Mucosa of descending colon (tissue), 3 donors: ENCODE measurements around the gene MEIKIN. TPM values are rescaled to one million over a fixed set of nuclear protein-coding genes. Genes with fewer than 3 reads are reported as not detected.

Source experiments
- ATAC-seq: fragments of 200-7000 bp; cut with Tn5 transposase; one replicate; pipeline ENCODE4 v1.9.1; 2020; ENCODE audit warnings: mild to moderate bottlenecking, moderate library complexity
- DNase-seq, 3 donors: peaks; one replicate each; pipeline ENCODE4 v3.0.0-alpha.2; 2020
- H3K36me3 ChIP-seq: fragments of 200-600 bp; one replicate; pipeline ENCODE4 v1.8.0; 2021; ENCODE audit warnings: low read depth, mild to moderate bottlenecking
- H3K4me1 ChIP-seq: fragments of 200-600 bp; one replicate; pipeline ENCODE4 v1.8.0; 2021; ENCODE audit warnings: low read depth, mild to moderate bottlenecking
- H3K4me3 ChIP-seq: fragments of 200-600 bp; one replicate; pipeline ENCODE4 v1.8.0; 2021; ENCODE audit warnings: mild to moderate bottlenecking
- H3K9me3 ChIP-seq: fragments of 200-600 bp; one replicate; pipeline ENCODE4 v1.8.0; 2021; ENCODE audit warnings: mild to moderate bottlenecking
- intact Hi-C, 2 donors: fragments of 100-400 bp; cut with DNase I in 1 of 2; cut with micrococcal nuclease in 1 of 2; formaldehyde crosslinking; loops; one replicate each; pipeline versions ENCODE4 v1.11.0 to v1.11.1; 2022; cut with DNase I, micrococcal nuclease
- total RNA-seq, 3 donors: library from RNA; stranded (reverse); fragmentation: NEBNext Ultra II Directional in 2 of 3; extraction: Animal tissue kit (Norgen Biotek cat#: 25700) in 2 of 3; gene quantifications; one replicate each; pipeline versions ENCODE4 v1.2.1 to v1.2.4, GENCODE V29; 2021 to 2023
- TF ChIP-seq, protein P1 (sequence below): fragments of 200-600 bp; IDR thresholded peaks from one replicate; pipeline ENCODE4 v1.8.0; 2022; ENCODE audit warnings: antibody characterized with exemption, mild to moderate bottlenecking
- donor health status: DM: no; HTN: no; CAD: no; lungs with moderate emphysema.
- donor health status: DM: no; HTN: no; CAD: no.
- donor health status: DM: no; HTN: yes; CAD: no.

MEIKIN gene
- total RNA-seq, 3 donors from 2014 or later = not detected

DNA sequence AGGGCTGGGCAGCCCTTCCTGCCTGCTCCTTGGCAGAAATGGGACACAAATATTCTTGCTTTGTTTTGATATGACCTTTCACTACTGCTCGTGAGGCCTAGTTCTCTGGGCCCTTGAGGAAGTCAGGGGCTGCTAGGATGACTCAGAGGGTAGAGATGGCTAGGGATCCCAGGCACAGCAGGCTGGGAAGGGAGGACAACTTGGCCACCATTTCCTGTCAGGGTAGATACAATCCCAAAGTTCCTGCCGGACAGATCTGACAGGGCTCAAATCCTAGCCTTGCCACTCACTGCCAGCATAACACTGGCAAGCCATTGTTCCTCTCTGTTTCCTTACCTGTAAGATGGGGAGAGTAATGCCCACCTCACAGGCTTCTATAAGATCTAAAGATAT lies 31.7 kb upstream of the MEIKIN start:
- intact Hi-C loops = no loop called here
- no peak for DNase-seq
- TF ChIP-seq, protein P1, sequence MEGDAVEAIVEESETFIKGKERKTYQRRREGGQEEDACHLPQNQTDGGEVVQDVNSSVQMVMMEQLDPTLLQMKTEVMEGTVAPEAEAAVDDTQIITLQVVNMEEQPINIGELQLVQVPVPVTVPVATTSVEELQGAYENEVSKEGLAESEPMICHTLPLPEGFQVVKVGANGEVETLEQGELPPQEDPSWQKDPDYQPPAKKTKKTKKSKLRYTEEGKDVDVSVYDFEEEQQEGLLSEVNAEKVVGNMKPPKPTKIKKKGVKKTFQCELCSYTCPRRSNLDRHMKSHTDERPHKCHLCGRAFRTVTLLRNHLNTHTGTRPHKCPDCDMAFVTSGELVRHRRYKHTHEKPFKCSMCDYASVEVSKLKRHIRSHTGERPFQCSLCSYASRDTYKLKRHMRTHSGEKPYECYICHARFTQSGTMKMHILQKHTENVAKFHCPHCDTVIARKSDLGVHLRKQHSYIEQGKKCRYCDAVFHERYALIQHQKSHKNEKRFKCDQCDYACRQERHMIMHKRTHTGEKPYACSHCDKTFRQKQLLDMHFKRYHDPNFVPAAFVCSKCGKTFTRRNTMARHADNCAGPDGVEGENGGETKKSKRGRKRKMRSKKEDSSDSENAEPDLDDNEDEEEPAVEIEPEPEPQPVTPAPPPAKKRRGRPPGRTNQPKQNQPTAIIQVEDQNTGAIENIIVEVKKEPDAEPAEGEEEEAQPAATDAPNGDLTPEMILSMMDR = no peak

DNA sequence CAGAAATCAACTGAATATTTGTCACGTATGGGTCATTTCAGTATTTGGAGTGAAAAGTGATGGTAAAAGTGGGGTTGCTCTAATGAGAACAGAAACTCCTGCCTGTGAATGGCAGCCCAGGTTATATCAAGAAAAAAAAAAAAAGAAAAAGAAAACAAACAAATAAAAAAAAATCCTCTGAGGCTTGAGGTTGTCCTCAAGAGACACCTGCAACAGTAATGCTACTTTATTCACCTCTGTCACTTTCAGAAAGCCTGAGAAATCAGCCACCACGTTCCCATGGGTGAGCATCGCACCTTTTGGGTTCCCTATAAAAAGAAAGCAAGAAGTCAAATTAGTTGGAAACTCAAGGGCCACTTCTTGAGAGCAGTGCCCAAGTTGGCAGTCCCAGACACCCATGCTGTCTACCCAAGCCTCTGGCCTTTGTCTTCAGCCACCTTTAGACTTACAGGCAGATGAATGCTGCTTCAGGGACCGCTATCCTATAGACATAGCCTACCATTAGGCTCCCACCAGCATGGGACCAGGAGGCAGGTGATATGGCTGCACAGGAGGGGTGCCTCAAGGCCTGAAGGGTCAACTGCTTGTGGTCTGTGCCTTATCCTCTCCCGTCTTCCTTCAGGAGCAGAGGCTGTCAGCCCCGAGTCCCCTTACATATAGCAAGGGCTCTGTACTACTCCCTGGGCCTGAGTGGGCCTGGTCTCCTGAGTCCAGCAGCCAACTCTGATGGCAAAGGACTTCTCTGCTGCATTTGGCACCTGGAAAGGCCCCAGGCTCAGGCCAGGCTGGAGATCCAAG lies 31.1 kb upstream of the MEIKIN start:
- peaks cover 4% of the 10 kb centered on the region for H3K4me1 ChIP-seq
- no peak for DNase-seq
- no peak overlapping the region for H3K4me3 ChIP-seq
- ATAC-seq = no peak
- intact Hi-C loops = no loop called here
- H3K36me3 ChIP-seq = no peaks in the 10 kb centered on the region
- TF ChIP-seq, protein P1 = no peak
- no peaks in the 10 kb centered on the region for H3K9me3 ChIP-seq

More for the DNA sequence above, 31.7 kb upstream of the MEIKIN start:
- Histone ChIP-seq H3K9me3 (no peaks in the 10 kb centered on the region), H3K4me1 (peaks cover 4% of the 10 kb centered on the region), H3K36me3 (no peaks in the 10 kb centered on the region), H3K4me3 (no peak overlapping the region)
- no peak for ATAC-seq

DNA sequence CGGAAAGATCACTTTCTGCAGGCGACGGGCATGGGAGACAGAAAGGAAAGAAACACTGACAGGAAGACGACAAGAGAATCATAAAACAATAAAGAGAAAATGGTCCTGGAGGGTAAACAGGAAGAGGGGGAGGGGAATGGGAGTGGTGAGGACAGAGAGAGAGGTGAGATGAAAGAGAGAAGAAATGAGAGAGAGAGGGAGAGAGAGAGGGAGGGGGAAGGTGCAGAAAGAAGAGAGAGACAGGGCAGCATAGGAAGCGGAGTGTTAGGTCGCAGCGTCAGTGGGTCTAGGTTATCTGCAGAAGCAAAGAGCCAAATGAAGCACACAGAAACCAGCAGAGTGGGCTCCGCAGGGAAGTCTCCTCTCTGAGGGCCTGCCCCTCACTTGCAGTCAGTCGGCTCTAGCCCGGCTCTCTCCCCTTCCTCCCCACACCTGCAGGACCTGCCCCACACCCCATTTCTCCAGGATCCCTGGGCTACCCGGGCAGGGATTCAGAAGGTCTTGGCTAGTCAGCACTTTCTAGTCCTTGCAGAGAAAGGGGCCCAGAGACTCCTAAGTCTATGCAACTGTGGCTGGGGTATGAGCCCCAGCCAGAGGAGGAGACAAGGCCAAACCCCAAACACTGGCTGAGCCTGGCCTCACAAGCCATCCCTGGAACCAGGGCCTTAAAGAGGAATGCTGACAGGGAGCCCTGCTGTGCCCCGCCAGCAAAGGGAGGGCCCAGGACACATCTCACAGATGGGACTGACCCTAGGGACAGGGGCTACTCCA lies 29.7 kb upstream of the MEIKIN start:
- no peak overlapping the region for H3K4me3 ChIP-seq
- H3K36me3 ChIP-seq = no peaks in the 10 kb centered on the region
- peaks cover 4% of the 10 kb centered on the region for H3K4me1 ChIP-seq
- TF ChIP-seq, protein P1 = no peak
- peak; percentile 68 for ATAC-seq
- H3K9me3 ChIP-seq = no peaks in the 10 kb centered on the region
- intact Hi-C loops = no loop called here
- DNase-seq = peak in 1 of 3 donors; percentile 39

DNA sequence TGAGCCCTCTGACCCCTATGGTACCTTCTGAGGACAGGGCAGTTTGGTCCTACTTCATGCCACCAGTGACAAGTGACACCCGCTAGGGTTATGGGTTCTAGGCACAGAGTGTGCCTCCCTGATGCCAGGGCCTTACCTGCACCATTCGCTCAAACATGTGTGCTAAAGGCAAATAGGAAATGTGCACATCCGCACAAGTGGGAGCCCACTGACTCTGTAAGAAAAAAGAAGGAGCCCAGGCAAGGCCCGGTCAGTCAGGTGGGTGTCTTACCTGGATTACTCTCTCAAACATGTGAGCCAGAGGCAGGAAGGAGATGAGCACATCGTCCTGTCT lies 29.1 kb upstream of the MEIKIN start:
- peak; percentile 15 for ATAC-seq
- Histone ChIP-seq H3K4me1 (peaks cover 4% of the 10 kb centered on the region), H3K4me3 (no peak overlapping the region), H3K36me3 (no peaks in the 10 kb centered on the region), H3K9me3 (no peaks in the 10 kb centered on the region)
- TF ChIP-seq, protein P1 = no peak
- intact Hi-C loops = no loop called here
- DNase-seq = no peak

DNA sequence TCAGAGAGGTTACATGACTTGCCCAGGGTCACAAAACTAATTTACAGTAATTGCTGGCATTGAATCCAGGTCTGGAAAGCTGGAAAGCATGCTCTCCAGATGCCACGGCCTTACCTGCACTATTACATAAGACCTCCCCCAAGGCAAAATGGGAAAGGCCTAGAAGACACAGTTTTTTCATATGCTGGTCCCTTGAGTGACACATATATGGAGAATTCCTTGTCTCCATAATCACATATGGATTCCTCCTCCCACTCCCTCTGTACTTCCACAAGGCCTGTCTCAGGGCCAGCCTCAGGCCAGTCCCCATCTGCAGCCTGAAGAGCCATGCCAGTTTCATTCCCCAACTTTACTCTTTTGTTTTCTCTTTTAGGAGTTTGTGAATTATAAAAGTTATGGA lies 28.6 kb upstream of the MEIKIN start:
- Histone ChIP-seq H3K4me3 (no peak overlapping the region), H3K36me3 (no peaks in the 10 kb centered on the region), H3K9me3 (no peaks in the 10 kb centered on the region), H3K4me1 (peaks cover 4% of the 10 kb centered on the region)
- TF ChIP-seq, protein P1 = no peak
- ATAC-seq (no peak), DNase-seq (no peak)
- intact Hi-C loops = no loop called here
